NCI-H146 (cell line): ENCODE results near the gene PRRC2C.

Experiments
- DNase-seq: peaks from one replicate; lab custom pipeline; 2025; lab: John Stamatoyannopoulos, UW

Gene PRRC2C

GRCh38 chr1:171636141-171636540 lies 150.8 kb downstream of the PRRC2C start:
- no peak for DNase-seq

GRCh38 chr1:171637928-171638576 lies 152.7 kb downstream of the PRRC2C start:
- DNase-seq, result no peak

- no peak for DNase-seq
Observed at GRCh38 chr1:171640225-171640624, 154.9 kb downstream of the PRRC2C start.

GRCh38 chr1:171641076-171641864 lies 155.9 kb downstream of the PRRC2C start:
- no peak for DNase-seq

- no peak for DNase-seq
Observed at GRCh38 chr1:171642197-171642596, 156.9 kb downstream of the PRRC2C start.
